ENCODE data around the gene VPS54.

The VPS54 gene

DNA sequence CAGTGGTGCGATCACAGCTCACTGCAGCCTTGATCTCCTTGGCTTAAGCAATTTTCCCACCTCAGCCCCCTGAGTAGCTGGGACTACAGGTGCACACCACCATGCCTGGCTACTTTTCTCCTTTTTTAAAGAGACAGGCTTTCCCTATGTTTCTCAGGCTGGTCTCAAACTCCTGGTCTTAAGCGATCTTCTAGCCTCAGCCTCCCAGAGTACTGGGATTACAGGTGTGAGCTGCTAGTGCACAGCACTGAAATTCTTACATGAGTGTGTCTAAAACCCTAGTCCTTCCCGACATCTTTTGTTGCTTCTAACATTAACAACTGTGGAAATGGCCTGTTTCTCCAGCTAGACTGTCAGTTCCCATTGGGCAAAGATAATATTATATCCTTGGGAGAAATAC, 174.6 kb downstream of the VPS54 start:
- no peak overlapping the region for H3K4me3 ChIP-seq (ENCODE audit: insufficient read length, low read depth)
- H3K4me1 ChIP-seq (ENCODE audit: insufficient read depth, insufficient read length): no peaks in the 10 kb centered on the region
- H3K9ac ChIP-seq (ENCODE audit: insufficient read length, low read depth): no peak overlapping the region
- TF ChIP-seq SUZ12 (IDR thresholded peaks at IDR 0.05; ENCODE audit: extremely low read depth, insufficient read depth, insufficient read length) (no peak), ZNF274 (IDR thresholded peaks at IDR 0.05; ENCODE audit: low read depth, low read length) (no peak), YY1 (IDR thresholded peaks at IDR 0.05; ENCODE audit: insufficient read depth, insufficient read length) (no peak)
- H3K9me3 ChIP-seq (ENCODE audit: insufficient read depth, low read length): peaks cover 22% of the 10 kb centered on the region
- no peak for DNase-seq (ENCODE audit: low read depth, low spot score)
- H3K36me3 ChIP-seq (ENCODE audit: insufficient read depth, insufficient read length, low read length): peaks cover 4% of the 10 kb centered on the region
- H3K27me3 ChIP-seq (ENCODE audit: insufficient read depth, insufficient read length): no peaks in the 10 kb centered on the region

- Histone ChIP-seq H3K4me1 (ENCODE audit: insufficient read depth, insufficient read length) (no peaks in the 10 kb centered on the region), H3K36me3 (ENCODE audit: insufficient read depth, insufficient read length, low read length) (peaks cover 4% of the 10 kb centered on the region), H3K9me3 (ENCODE audit: insufficient read depth, low read length) (peaks cover 22% of the 10 kb centered on the region), H3K4me3 (ENCODE audit: insufficient read length, low read depth) (no peak overlapping the region), H3K27me3 (ENCODE audit: insufficient read depth, insufficient read length) (no peaks in the 10 kb centered on the region), H3K9ac (ENCODE audit: insufficient read length, low read depth) (no peak overlapping the region)
- no peak for DNase-seq (ENCODE audit: low read depth, low spot score)
- TF ChIP-seq SUZ12 (IDR thresholded peaks at IDR 0.05; ENCODE audit: extremely low read depth, insufficient read depth, insufficient read length) (no peak), ZNF274 (IDR thresholded peaks at IDR 0.05; ENCODE audit: low read depth, low read length) (no peak), YY1 (IDR thresholded peaks at IDR 0.05; ENCODE audit: insufficient read depth, insufficient read length) (no peak)
Observed at GRCh38 chr2:63843791-63844190, 175.4 kb downstream of the VPS54 start.

- H3K9ac ChIP-seq (ENCODE audit: insufficient read length, low read depth): no peak overlapping the region
Observed at GRCh38 chr2:63843093-63843492, 176.1 kb downstream of the VPS54 start.

GRCh38 chr2:63842149-63843061, 176.8 kb downstream of the VPS54 start:
- no peak for TF ChIP-seq SUZ12 (IDR thresholded peaks at IDR 0.05; ENCODE audit: extremely low read depth, insufficient read depth, insufficient read length)
- TF ChIP-seq ZNF274 (IDR thresholded peaks at IDR 0.05; ENCODE audit: low read depth, low read length): no peak
- no peak for TF ChIP-seq YY1 (IDR thresholded peaks at IDR 0.05; ENCODE audit: insufficient read depth, insufficient read length)
- Histone ChIP-seq H3K4me1 (ENCODE audit: insufficient read depth, insufficient read length) (no peaks in the 10 kb centered on the region), H3K36me3 (ENCODE audit: insufficient read depth, insufficient read length, low read length) (peaks cover 4% of the 10 kb centered on the region), H3K4me3 (ENCODE audit: insufficient read length, low read depth) (peak overlapping the region; percentile 78), H3K9ac (ENCODE audit: insufficient read length, low read depth) (peak overlapping the region; percentile 82), H3K27me3 (ENCODE audit: insufficient read depth, insufficient read length) (no peaks in the 10 kb centered on the region), H3K9me3 (ENCODE audit: insufficient read depth, low read length) (peaks cover 15% of the 10 kb centered on the region)
- DNase-seq (ENCODE audit: low read depth, low spot score): no peak

More at GRCh38 chr2:63843093-63843492, 176.1 kb downstream of the VPS54 start:
- H3K4me3 ChIP-seq (ENCODE audit: insufficient read length, low read depth): peak overlapping the region; percentile 78
- DNase-seq (ENCODE audit: low read depth, low spot score): no peak
- peaks cover 4% of the 10 kb centered on the region for H3K36me3 ChIP-seq (ENCODE audit: insufficient read depth, insufficient read length, low read length)
- H3K9me3 ChIP-seq (ENCODE audit: insufficient read depth, low read length): peaks cover 20% of the 10 kb centered on the region
- H3K4me1 ChIP-seq (ENCODE audit: insufficient read depth, insufficient read length): no peaks in the 10 kb centered on the region
- H3K27me3 ChIP-seq (ENCODE audit: insufficient read depth, insufficient read length): no peaks in the 10 kb centered on the region
- TF ChIP-seq YY1 (IDR thresholded peaks at IDR 0.05; ENCODE audit: insufficient read depth, insufficient read length): no peak
- TF ChIP-seq SUZ12 (IDR thresholded peaks at IDR 0.05; ENCODE audit: extremely low read depth, insufficient read depth, insufficient read length): no peak
- no peak for TF ChIP-seq ZNF274 (IDR thresholded peaks at IDR 0.05; ENCODE audit: low read depth, low read length)
